ENCODE measurements around the gene ZFY. TPM values are rescaled to one million over a fixed set of nuclear protein-coding genes. Genes with fewer than 3 reads are reported as not detected.

The ZFY gene
- total and polyA plus RNA-seq, 10 of the 15 experiments (the other 5 are each of a cell fraction or from before 2014, with no cell fraction given), result not detected

- ChIA-PET RAD21 (ENCODE audit: unreplicated experiment) (no interaction called here), POLR2A (no interaction called here), CTCF (no interaction called here), SMC1A (ENCODE audit: uncharacterized antibody, unreplicated experiment) (no interaction called here)
- Histone ChIP-seq H3K79me2 (ENCODE audit: control insufficient read depth, insufficient read depth, low read length) (no peaks in the 10 kb centered on the region), H3K9me3 (replicated peaks; ENCODE audit: control insufficient read depth, insufficient read depth, low read length) (no peaks in the 10 kb centered on the region), H3K4me3 (no peak overlapping the region), H3K36me3 (ENCODE audit: control insufficient read depth in 2 of 2, insufficient read depth in 2 of 2, low read length in 1 of 2) (no peaks in the 10 kb centered on the region), H3K4me2 (ENCODE audit: control insufficient read depth, insufficient read depth) (no peak overlapping the region), H3K27ac (ENCODE audit: control insufficient read depth, insufficient read depth) (no peak overlapping the region), H2AFZ (ENCODE audit: control insufficient read depth, low read depth, low read length) (no peak overlapping the region), H3K4me1 (ENCODE audit: control insufficient read depth, insufficient read depth, low read length) (no peaks in the 10 kb centered on the region), H3K27me3 (replicated peaks in 1 of 2; ENCODE audit: control insufficient read depth in 2 of 2, insufficient read depth in 2 of 2, low read length in 1 of 2) (no peaks in the 10 kb centered on the region), H3K9ac (ENCODE audit: control insufficient read depth, insufficient read depth, low read length) (no peak overlapping the region), H4K20me1 (ENCODE audit: control insufficient read depth, insufficient read depth) (no peaks in the 10 kb centered on the region)
- no peak for DNase-seq (ENCODE audit: low read depth, low spot score)
- ATAC-seq, result no peak
- no peak for FAIRE-seq
- in situ Hi-C loops (cut with MboI) (no loop called here), intact Hi-C loops (cut with micrococcal nuclease; ENCODE audit: unreplicated experiment) (no loop called here)
- no CpG with 5 or more reads among the region's 1 CpG for WGBS (ENCODE audit: insufficient coverage, insufficient replicate concordance, low lambda C conversion rate, missing lambda C conversion rate)
- no TSS peak for BruUV-seq (replicated peaks)
- no peak for TF ChIP-seq EGR1 (IDR thresholded peaks at IDR 0.05; ENCODE audit: borderline replicate concordance in 1 of 2, low read depth in 2 of 2, low read length in 2 of 2)
- no peak for TF ChIP-seq CUX1 (IDR thresholded peaks at IDR 0.05; ENCODE audit: insufficient replicate concordance, low read depth, low read length)
- TF ChIP-seq ZNF24 (IDR thresholded peaks at IDR 0.05), result no peak
- no peak for TF ChIP-seq ZBTB4 (CRISPR knock-in tag; IDR thresholded peaks at IDR 0.05)
- TF ChIP-seq TCF3 (IDR thresholded peaks at IDR 0.05; ENCODE audit: borderline replicate concordance, insufficient read depth, low read depth, low read length), result no peak
- no peak for TF ChIP-seq EP300 (IDR thresholded peaks at IDR 0.05; ENCODE audit: borderline replicate concordance in 1 of 2, control insufficient read depth in 1 of 2, low read depth in 2 of 2, low read length in 2 of 2)
- TF ChIP-seq STAT1 (conservative IDR thresholded peaks at IDR 0.05), result no peak
- no peak for TF ChIP-seq ZNF687 (IDR thresholded peaks at IDR 0.05)
- TF ChIP-seq ESRRA (IDR thresholded peaks at IDR 0.05; ENCODE audit: low read length), result no peak
- no peak for TF ChIP-seq NR2F1 (conservative IDR thresholded peaks at IDR 0.05)
- TF ChIP-seq ZNF622 (IDR thresholded peaks at IDR 0.05), result no peak
- TF ChIP-seq HDAC2 (IDR thresholded peaks at IDR 0.05), result no peak
- no peak for TF ChIP-seq PML (IDR thresholded peaks at IDR 0.05; ENCODE audit: low read length)
Observed at GRCh38 chrY:2893471-2893870, 41.7 kb upstream of the ZFY start.
